HL-60/S4 treated with phorbol 12-myristate 13-acetate at 8.2 ng/mL for 4 days and 3 days (cell line): ENCODE measurements around the gene ITGBL1.

Source experiments
- in situ Hi-C: fragments of 300-500 bp; cut with MboI; formaldehyde crosslinking; loops from 2 replicates; pipeline ENCODE4 v1.15.0; 2022; ENCODE audit warnings: low sequenced_read_pairs

ITGBL1 gene

GRCh38 chr13:101452519-101453485 lies at the start of gene ITGBL1:
ITGBL1 (plus strand) TSS chr13:101452675; CDS start chr13:101452834, 159 bp downstream.
- in situ Hi-C loops, result no loop called here

- in situ Hi-C loops, result no loop called here
Observed at GRCh38 chr13:101406791-101407190, 45.7 kb upstream of the ITGBL1 start.

- in situ Hi-C loops, result no loop called here
Observed at GRCh38 chr13:101408154-101408553, 44.3 kb upstream of the ITGBL1 start.

- in situ Hi-C loops, result no loop called here
Observed at GRCh38 chr13:101408992-101409656, 43.4 kb upstream of the ITGBL1 start.

- in situ Hi-C loops, result no loop called here
Observed at GRCh38 chr13:101412076-101412475, 40.4 kb upstream of the ITGBL1 start.

GRCh38 chr13:101415358-101416174 lies 36.9 kb upstream of the ITGBL1 start:
- in situ Hi-C loops, result no loop called here

GRCh38 chr13:101416181-101417042 lies 36.1 kb upstream of the ITGBL1 start, which contains the start of gene NALCN:
NALCN (minus strand) TSS chr13:101416508; CDS start chr13:101399126, 17,382 bp downstream.
- in situ Hi-C loops, result no loop called here

GRCh38 chr13:101417043-101417406 lies 35.5 kb upstream of the ITGBL1 start:
- in situ Hi-C loops, result no loop called here

- in situ Hi-C loops, result no loop called here
Observed at GRCh38 chr13:101417501-101417900, 35.0 kb upstream of the ITGBL1 start.

GRCh38 chr13:101423872-101424271 lies 28.6 kb upstream of the ITGBL1 start:
- in situ Hi-C loops, result no loop called here

- in situ Hi-C loops, result no loop called here
Observed at GRCh38 chr13:101424381-101425155, 27.9 kb upstream of the ITGBL1 start.

GRCh38 chr13:101425156-101425471 lies 27.4 kb upstream of the ITGBL1 start:
- in situ Hi-C loops, result no loop called here

- in situ Hi-C loops, result no loop called here
Observed at GRCh38 chr13:101425623-101426022, 26.9 kb upstream of the ITGBL1 start.

- in situ Hi-C loops, result no loop called here
Observed at GRCh38 chr13:101429733-101430132, 22.7 kb upstream of the ITGBL1 start.

GRCh38 chr13:101433895-101434294 lies 18.6 kb upstream of the ITGBL1 start:
- in situ Hi-C loops, result no loop called here

GRCh38 chr13:101434486-101434885 lies 18.0 kb upstream of the ITGBL1 start:
- in situ Hi-C loops, result no loop called here

- in situ Hi-C loops, result no loop called here
Observed at GRCh38 chr13:101447852-101448251, 4.6 kb upstream of the ITGBL1 start.

- in situ Hi-C loops, result no loop called here
Observed at GRCh38 chr13:101449790-101450748, 2.4 kb upstream of the ITGBL1 start.
